ENCODE data around the gene PDZRN3. TPM values are rescaled to one million over a fixed set of nuclear protein-coding genes. Genes with fewer than 3 reads are reported as not detected.

The PDZRN3 gene
- total and polyA plus RNA-seq, 2 of the 13 experiments (the other 11 are each of a cell fraction or from before 2014, with no cell fraction given) = not detected

DNA sequence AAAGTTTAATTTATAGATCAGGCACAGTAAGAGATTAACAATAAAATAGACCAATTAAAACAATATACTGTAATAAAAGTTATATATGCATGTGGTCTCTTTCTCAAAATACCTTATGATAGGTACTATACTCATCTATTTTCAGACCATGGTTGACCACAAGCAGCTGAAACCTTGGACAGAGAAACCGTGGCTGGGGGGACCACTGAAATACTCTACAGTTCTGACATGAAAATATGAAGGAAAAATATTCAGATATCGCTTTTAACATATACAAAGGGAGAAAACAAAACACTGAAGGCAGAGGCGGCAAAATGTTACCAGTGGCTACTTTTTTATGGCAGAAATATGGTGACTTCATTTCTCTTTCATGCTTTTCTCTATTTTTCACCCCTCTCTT, 114.0 kb downstream of the PDZRN3 start (continued):
- TF ChIP-seq ZNF543 (CRISPR knock-in tag; IDR thresholded peaks at IDR 0.05) (no peak), ETV5 (CRISPR knock-in tag; IDR thresholded peaks at IDR 0.05; ENCODE audit: borderline replicate concordance) (no peak)
- TF ChIP-seq, protein P1, sequence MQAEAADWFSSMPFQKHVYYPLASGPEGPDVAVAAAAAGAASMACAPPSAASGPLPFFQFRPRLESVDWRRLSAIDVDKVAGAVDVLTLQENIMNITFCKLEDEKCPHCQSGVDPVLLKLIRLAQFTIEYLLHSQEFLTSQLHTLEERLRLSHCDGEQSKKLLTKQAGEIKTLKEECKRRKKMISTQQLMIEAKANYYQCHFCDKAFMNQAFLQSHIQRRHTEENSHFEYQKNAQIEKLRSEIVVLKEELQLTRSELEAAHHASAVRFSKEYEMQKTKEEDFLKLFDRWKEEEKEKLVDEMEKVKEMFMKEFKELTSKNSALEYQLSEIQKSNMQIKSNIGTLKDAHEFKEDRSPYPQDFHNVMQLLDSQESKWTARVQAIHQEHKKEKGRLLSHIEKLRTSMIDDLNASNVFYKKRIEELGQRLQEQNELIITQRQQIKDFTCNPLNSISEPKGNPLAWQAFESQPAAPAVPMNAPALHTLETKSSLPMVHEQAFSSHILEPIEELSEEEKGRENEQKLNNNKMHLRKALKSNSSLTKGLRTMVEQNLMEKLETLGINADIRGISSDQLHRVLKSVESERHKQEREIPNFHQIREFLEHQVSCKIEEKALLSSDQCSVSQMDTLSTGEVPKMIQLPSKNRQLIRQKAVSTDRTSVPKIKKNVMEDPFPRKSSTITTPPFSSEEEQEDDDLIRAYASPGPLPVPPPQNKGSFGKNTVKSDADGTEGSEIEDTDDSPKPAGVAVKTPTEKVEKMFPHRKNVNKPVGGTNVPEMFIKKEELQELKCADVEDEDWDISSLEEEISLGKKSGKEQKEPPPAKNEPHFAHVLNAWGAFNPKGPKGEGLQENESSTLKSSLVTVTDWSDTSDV (CRISPR knock-in tag; IDR thresholded peaks at IDR 0.05) = no peak

DNA sequence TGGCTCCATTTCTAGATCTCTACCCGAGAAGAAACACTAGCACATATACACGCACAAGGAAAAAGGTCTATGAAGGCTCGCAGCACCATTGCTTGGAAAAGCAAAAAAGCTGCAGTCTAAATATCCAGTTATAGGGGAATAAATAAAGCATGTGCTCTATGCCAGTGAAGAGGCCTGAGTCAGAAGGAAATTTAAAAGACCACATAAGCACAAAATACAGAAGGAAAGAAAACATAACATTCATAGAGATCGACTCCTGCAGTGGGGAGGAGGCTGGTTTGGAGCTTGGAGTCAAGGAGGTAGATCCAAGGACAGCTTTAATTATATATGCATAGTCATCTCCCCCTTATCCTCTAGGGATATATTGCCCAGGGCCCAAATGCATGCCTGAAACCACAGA, 114.4 kb downstream of the PDZRN3 start:
- H3K9me3 ChIP-seq (ENCODE audit: low read length) = no peaks in the 10 kb centered on the region
- no TSS peak for BruUV-seq (replicated peaks)
- ATAC-seq (no peak), FAIRE-seq (no peak), DNase-seq (ENCODE audit: low spot score) (no peak)
- H3K27ac ChIP-seq (ENCODE audit: extremely low read length, insufficient read depth, low read length) = no peak overlapping the region
- TF ChIP-seq ZNF589 (CRISPR knock-in tag; conservative IDR thresholded peaks at IDR 0.05) (no peak), ZNF256 (CRISPR knock-in tag; conservative IDR thresholded peaks at IDR 0.05) (no peak), RFXAP (CRISPR knock-in tag; IDR thresholded peaks at IDR 0.05; ENCODE audit: borderline replicate concordance) (no peak), CEBPB (IDR thresholded peaks at IDR 0.05; ENCODE audit: borderline replicate concordance, low read depth, low read length) (no peak), ZNF501 (CRISPR knock-in tag; IDR thresholded peaks at IDR 0.05) (no peak), ZIK1 (CRISPR knock-in tag; IDR thresholded peaks at IDR 0.05; ENCODE audit: borderline replicate concordance, low read depth) (no peak)
- TF ChIP-seq, protein P2, sequence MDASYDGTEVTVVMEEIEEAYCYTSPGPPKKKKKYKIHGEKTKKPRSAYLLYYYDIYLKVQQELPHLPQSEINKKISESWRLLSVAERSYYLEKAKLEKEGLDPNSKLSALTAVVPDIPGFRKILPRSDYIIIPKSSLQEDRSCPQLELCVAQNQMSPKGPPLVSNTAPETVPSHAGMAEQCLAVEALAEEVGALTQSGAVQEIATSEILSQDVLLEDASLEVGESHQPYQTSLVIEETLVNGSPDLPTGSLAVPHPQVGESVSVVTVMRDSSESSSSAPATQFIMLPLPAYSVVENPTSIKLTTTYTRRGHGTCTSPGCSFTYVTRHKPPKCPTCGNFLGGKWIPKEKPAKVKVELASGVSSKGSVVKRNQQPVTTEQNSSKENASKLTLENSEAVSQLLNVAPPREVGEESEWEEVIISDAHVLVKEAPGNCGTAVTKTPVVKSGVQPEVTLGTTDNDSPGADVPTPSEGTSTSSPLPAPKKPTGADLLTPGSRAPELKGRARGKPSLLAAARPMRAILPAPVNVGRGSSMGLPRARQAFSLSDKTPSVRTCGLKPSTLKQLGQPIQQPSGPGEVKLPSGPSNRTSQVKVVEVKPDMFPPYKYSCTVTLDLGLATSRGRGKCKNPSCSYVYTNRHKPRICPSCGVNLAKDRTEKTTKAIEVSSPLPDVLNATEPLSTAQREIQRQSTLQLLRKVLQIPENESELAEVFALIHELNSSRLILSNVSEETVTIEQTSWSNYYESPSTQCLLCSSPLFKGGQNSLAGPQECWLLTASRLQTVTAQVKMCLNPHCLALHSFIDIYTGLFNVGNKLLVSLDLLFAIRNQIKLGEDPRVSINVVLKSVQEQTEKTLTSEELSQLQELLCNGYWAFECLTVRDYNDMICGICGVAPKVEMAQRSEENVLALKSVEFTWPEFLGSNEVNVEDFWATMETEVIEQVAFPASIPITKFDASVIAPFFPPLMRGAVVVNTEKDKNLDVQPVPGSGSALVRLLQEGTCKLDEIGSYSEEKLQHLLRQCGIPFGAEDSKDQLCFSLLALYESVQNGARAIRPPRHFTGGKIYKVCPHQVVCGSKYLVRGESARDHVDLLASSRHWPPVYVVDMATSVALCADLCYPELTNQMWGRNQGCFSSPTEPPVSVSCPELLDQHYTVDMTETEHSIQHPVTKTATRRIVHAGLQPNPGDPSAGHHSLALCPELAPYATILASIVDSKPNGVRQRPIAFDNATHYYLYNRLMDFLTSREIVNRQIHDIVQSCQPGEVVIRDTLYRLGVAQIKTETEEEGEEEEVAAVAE (CRISPR knock-in tag; IDR thresholded peaks at IDR 0.05; ENCODE audit: borderline replicate concordance) = no peak
- TF ChIP-seq, protein P3, sequence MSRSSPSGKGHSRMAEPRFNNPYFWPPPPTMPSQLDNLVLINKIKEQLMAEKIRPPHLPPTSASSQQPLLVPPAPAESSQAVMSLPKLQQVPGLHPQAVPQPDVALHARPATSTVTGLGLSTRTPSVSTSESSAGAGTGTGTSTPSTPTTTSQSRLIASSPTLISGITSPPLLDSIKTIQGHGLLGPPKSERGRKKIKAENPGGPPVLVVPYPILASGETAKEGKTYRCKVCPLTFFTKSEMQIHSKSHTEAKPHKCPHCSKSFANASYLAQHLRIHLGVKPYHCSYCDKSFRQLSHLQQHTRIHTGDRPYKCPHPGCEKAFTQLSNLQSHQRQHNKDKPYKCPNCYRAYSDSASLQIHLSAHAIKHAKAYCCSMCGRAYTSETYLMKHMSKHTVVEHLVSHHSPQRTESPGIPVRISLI (CRISPR knock-in tag; IDR thresholded peaks at IDR 0.05; ENCODE audit: borderline replicate concordance) = no peak
- no peak overlapping the region for H3K4me2 ChIP-seq (ENCODE audit: low read depth, low read length)
- H3K4me3 ChIP-seq (replicated peaks in 1 of 3; ENCODE audit: insufficient read depth in 1 of 3, low read depth in 2 of 3, low read length in 3 of 3) = no peak overlapping the region
- no peak overlapping the region for H2AFZ ChIP-seq (ENCODE audit: low read length)
- H3K79me2 ChIP-seq (ENCODE audit: insufficient read depth, low read length) = no peaks in the 10 kb centered on the region
- no peaks in the 10 kb centered on the region for H3K36me3 ChIP-seq (replicated peaks in 1 of 2; ENCODE audit: control insufficient read depth in 1 of 2, insufficient read depth in 2 of 2, low read length in 2 of 2)
- no peaks in the 10 kb centered on the region; a peak in 3 of 5 replicates for H3K27me3 ChIP-seq (ENCODE audit: control insufficient read depth in 1 of 2, insufficient read depth in 2 of 2, low read length in 2 of 2)
- ChIA-PET CTCF (ENCODE audit: low intra/inter-chr PET ratio, low total read pairs) (no interaction called here), POLR2A (no interaction called here)
- intact Hi-C loops (cut with micrococcal nuclease; ENCODE audit: unreplicated experiment) = no loop called here
- peaks cover 17% of the 10 kb centered on the region for H3K4me1 ChIP-seq (ENCODE audit: insufficient read depth, low read length)
- no peak overlapping the region for H3K9ac ChIP-seq (ENCODE audit: insufficient read depth, low read depth, low read length)
- no peaks in the 10 kb centered on the region for H4K20me1 ChIP-seq (ENCODE audit: insufficient read depth, low read length)
- in situ Hi-C loops (cut with HindIII; ENCODE audit: extremely low pct_ligation_motif_present, low pct_unique_long_range_greater_than_20kb) = no loop called here
- WGBS (ENCODE audit: low lambda C conversion rate) = 59% methylated on average over 4 of the region's 4 CpGs

Data from HepG2 (cell line).